Articular chondrocyte of knee joint (primary cell): Measurements from ENCODE around the gene CDC20. TPM values are rescaled to one million over a fixed set of nuclear protein-coding genes. Genes with fewer than 3 reads are reported as not detected.

Source experiments
- total RNA-seq: library from RNA; depleted of rRNA; stranded (reverse); fragments of >200 nt; gene quantifications from 2 replicates; pipeline ENCODE4 v1.2.3, GENCODE V29; 2012

The CDC20 gene
- 26.4 and 30.5 TPM in 2 replicates for total RNA-seq

GRCh38 chr1:43358746-43359693 is at the start of gene CDC20:
Gene CDC20, plus strand, starts transcription at chr1:43358981. Its CDS starts 235 bp downstream, at chr1:43359216.

DNA sequence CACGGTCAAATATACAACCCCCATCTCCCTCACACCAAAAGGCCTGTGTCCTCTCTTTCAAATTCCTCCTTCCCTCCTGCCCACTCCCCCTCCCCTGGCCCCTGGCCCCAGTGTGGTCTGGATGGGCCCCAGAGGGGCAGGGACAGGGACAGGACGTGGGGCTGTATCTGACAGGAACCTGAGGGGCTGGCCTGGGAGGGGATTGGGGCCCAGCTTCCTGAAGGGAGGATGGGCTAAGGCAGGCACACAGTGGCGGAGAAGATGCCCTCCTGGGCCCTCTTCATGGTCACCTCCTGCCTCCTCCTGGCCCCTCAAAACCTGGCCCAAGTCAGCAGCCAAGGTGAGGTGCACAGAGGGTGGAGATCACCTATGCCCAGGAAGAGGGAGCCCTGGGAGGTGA is 21.2 kb upstream of the CDC20 start, which contains the start of gene MPL:
Gene MPL, plus strand, starts transcription at position 231 of the 400 bp plus-strand sequence. Its CDS starts 31 bp downstream, at position 262.

GRCh38 chr1:43367904-43368645 is 9.3 kb downstream of the CDC20 start, which contains the start of gene ELOVL1:
Gene ELOVL1, minus strand, starts transcription at chr1:43368011. Its CDS starts 2,402 bp downstream, at chr1:43365609.

DNA sequence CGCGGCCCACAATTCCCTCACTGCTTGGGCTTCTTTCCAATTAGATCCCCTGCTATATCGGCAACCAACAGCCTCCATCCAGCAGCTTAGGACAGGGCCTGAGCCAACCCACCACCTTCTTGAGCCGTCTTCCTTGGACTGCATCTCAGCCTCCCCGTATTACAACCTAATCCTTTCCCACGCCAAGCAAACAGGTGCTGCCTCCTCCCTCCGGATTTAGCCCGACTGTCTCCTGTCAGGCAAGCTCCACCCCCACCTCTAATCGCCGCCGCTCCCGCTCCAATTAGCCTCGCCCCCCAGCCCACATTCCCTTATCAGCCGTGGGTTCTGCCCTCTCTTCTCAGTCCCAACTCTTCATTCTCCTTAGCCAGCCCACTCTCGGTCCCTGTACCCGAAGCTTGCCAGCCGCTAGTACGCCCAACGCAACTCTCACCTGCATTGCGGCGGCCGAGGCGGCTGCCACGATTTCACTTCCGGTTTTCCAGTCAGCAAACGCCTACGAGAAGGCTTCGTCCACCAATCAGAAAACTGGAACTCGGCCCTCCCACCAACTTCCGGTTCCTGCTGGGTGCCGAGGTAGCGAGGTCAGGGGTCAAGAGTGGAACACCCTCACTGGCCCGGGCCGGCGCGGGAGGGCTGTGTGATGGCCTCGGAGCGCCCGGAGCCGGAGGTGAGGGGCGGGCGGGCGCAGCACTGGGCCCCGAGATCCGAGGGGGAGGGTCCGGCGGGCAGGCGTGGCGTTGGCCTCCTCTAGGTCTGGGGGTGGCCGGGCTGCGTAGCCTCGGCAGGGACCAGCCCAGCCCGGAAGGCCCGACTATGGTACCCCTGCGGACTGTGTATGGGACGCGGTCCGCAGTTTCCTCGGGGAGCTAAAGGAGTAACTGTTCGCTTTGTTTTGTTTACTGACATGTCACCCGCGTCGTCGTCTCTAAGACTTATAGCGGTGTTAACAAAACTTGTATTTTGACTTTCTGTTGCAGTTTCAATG is 30.8 kb downstream of the CDC20 start, which contains the start of the genes MED8 and SZT2:
Gene MED8, minus strand, starts transcription at position 475 of the 988 bp plus-strand sequence. Its CDS starts 36 bp downstream, at position 439.
Gene SZT2, plus strand, starts transcription at position 574 of the 988 bp plus-strand sequence. Its CDS starts 70 bp downstream, at position 644.

Other genes with a start within 250 kb of the CDC20 start
- 54.4 and 57.5 TPM in 2 replicates for gene EBNA1BP2, start 186.7 kb upstream of the CDC20 start, total RNA-seq
- 0.13 and 0.65 TPM in 2 replicates for gene CFAP57, start 186.7 kb upstream of the CDC20 start, total RNA-seq
- not detected in 2 replicates for gene TMEM125, start 89.0 kb upstream of the CDC20 start, total RNA-seq
- not detected in 2 replicates for gene C1orf210, start 73.4 kb upstream of the CDC20 start, total RNA-seq
- gene TIE1, start 58.0 kb upstream of the CDC20 start, total RNA-seq = 1.3 and 1.6 TPM in 2 replicates
- not detected in 2 replicates for gene MPL, start 21.2 kb upstream of the CDC20 start, total RNA-seq
- 56.6 and 62.3 TPM in 2 replicates for gene ELOVL1, start 9.0 kb downstream of the CDC20 start, total RNA-seq
- 47.9 and 48.6 TPM in 2 replicates for gene MED8, start 30.8 kb downstream of the CDC20 start, total RNA-seq
- 33.2 and 43.4 TPM in 2 replicates for gene SZT2, start 30.9 kb downstream of the CDC20 start, total RNA-seq
- 27.5 and 31.5 TPM in 2 replicates for gene HYI, start 95.0 kb downstream of the CDC20 start, total RNA-seq
- 22.5 and 30.6 TPM in 2 replicates for gene PTPRF, start 171.9 kb downstream of the CDC20 start, total RNA-seq